ENCODE measurements around the gene ACTMAP. TPM values are rescaled to one million over a fixed set of nuclear protein-coding genes. Genes with fewer than 3 reads are reported as not detected.

The ACTMAP gene
- total RNA-seq, 1 experiment from 2014 or later = 5.5 TPM

DNA sequence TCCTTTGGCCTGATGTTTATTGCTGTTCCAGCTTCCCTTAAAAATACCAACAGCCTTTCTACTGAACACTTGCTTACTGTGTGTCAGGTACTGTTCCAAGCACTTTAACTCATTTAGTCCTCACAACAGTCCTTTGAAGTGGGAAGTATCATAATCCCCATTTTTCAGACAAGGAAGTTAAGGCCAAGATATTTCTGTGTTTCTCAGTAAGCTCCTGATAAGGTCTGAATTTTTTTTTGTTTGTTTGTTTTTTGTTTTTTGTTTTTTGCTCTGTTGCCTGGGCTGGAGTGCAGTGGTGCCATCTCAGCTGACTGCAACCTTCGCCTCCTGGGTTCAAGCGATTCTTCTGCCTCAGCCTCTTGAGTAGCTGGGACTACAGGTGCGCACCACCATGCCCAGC is 8.2 kb upstream of the ACTMAP start:
- H3K27ac ChIP-seq (ENCODE audit: low read length) = no peak overlapping the region
- intact Hi-C loops (cut with micrococcal nuclease; ENCODE audit: unreplicated experiment) = no loop called here
- CTCF ChIA-PET = no interaction called here
- H3K9me3 ChIP-seq (ENCODE audit: control insufficient read depth, insufficient read depth, low read depth, low read length) = no peaks in the 10 kb centered on the region
- ATAC-seq (no peak), DNase-seq (ENCODE audit: low read depth, low spot score) (no peak)
- no TSS peak for BruUV-seq (replicated peaks)
- POLR2A ChIA-PET = no interaction called here
- H3K4me1 ChIP-seq (ENCODE audit: control insufficient read depth, insufficient read depth, low read length) = no peaks in the 10 kb centered on the region
- no peak overlapping the region for H3K4me3 ChIP-seq (ENCODE audit: low read depth in 2 of 2, low read length in 2 of 2)
- TF ChIP-seq TCF7L2 (IDR thresholded peaks at IDR 0.05; ENCODE audit: low read depth, low read length) (no peak), SIN3A (IDR thresholded peaks at IDR 0.05; ENCODE audit: borderline replicate concordance, insufficient read depth, low read depth, low read length) (no peak), POLR2AphosphoS5 (IDR thresholded peaks at IDR 0.05; ENCODE audit: low read depth, low read length) (no peak)
- TF ChIP-seq, protein P1, sequence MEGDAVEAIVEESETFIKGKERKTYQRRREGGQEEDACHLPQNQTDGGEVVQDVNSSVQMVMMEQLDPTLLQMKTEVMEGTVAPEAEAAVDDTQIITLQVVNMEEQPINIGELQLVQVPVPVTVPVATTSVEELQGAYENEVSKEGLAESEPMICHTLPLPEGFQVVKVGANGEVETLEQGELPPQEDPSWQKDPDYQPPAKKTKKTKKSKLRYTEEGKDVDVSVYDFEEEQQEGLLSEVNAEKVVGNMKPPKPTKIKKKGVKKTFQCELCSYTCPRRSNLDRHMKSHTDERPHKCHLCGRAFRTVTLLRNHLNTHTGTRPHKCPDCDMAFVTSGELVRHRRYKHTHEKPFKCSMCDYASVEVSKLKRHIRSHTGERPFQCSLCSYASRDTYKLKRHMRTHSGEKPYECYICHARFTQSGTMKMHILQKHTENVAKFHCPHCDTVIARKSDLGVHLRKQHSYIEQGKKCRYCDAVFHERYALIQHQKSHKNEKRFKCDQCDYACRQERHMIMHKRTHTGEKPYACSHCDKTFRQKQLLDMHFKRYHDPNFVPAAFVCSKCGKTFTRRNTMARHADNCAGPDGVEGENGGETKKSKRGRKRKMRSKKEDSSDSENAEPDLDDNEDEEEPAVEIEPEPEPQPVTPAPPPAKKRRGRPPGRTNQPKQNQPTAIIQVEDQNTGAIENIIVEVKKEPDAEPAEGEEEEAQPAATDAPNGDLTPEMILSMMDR (IDR thresholded peaks at IDR 0.05) = no peak
- TF ChIP-seq, protein P2, sequence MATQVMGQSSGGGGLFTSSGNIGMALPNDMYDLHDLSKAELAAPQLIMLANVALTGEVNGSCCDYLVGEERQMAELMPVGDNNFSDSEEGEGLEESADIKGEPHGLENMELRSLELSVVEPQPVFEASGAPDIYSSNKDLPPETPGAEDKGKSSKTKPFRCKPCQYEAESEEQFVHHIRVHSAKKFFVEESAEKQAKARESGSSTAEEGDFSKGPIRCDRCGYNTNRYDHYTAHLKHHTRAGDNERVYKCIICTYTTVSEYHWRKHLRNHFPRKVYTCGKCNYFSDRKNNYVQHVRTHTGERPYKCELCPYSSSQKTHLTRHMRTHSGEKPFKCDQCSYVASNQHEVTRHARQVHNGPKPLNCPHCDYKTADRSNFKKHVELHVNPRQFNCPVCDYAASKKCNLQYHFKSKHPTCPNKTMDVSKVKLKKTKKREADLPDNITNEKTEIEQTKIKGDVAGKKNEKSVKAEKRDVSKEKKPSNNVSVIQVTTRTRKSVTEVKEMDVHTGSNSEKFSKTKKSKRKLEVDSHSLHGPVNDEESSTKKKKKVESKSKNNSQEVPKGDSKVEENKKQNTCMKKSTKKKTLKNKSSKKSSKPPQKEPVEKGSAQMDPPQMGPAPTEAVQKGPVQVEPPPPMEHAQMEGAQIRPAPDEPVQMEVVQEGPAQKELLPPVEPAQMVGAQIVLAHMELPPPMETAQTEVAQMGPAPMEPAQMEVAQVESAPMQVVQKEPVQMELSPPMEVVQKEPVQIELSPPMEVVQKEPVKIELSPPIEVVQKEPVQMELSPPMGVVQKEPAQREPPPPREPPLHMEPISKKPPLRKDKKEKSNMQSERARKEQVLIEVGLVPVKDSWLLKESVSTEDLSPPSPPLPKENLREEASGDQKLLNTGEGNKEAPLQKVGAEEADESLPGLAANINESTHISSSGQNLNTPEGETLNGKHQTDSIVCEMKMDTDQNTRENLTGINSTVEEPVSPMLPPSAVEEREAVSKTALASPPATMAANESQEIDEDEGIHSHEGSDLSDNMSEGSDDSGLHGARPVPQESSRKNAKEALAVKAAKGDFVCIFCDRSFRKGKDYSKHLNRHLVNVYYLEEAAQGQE (IDR thresholded peaks at IDR 0.05; ENCODE audit: insufficient read depth in 1 of 2, low read depth in 2 of 2, low read length in 1 of 2) = no peak
- H3K27me3 ChIP-seq (ENCODE audit: control insufficient read depth, insufficient read depth, low read length) = no peaks in the 10 kb centered on the region
- peaks cover 14% of the 10 kb centered on the region; the same call in 1 of the 2 replicates for H3K36me3 ChIP-seq (ENCODE audit: control insufficient read depth, insufficient read depth, low read length)
- in situ Hi-C loops (cut with HindIII; ENCODE audit: low pct_unique_long_range_greater_than_20kb, low sequenced_read_pairs) = no loop called here

DNA sequence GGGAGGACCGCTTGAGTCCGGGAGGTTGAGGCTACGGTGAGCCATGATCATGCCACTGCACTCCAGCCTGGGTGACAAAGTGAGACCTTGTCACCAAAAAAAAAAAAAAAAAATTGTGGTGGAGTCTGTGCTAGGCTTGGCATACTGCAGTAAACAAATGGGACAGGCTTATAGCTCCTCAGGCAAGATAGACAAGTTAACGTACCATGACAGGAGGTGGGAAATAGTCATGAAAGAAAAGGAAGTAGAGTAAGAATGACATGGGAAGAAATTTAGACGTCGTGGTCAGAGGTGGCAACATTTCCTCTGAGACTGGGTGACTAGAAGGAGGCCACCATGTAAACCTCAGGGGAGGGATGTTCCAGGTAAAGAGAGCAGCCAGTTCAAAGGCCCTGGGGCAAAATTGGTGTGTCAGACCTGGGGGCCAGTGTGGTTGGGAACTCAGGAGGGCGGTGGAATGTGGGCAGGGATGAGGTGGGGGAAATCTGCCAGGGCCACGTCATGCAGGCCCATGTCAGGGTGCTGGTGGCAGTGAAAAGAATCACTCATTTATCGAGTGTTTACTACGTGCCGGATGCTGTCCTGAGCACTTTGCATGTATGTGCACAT is 6.3 kb upstream of the ACTMAP start:
- ChIA-PET POLR2A (interaction anchor here (0.6 kb wide), 1 partner anchor 94 kb away, joined by 3 read pairs; no protein-coding TSS in a partner anchor), CTCF (interaction anchor here (0.6 kb wide), 1 partner anchor 133 kb away, joined by 3 read pairs; no protein-coding TSS in a partner anchor)
- Histone ChIP-seq H3K27ac (ENCODE audit: low read length) (no peak overlapping the region), H3K36me3 (ENCODE audit: control insufficient read depth, insufficient read depth, low read length) (peaks cover 14% of the 10 kb centered on the region), H3K9me3 (ENCODE audit: control insufficient read depth, insufficient read depth, low read depth, low read length) (no peaks in the 10 kb centered on the region), H3K27me3 (ENCODE audit: control insufficient read depth, insufficient read depth, low read length) (no peaks in the 10 kb centered on the region), H3K4me1 (ENCODE audit: control insufficient read depth, insufficient read depth, low read length) (no peaks in the 10 kb centered on the region; the same call in 1 of the 2 replicates), H3K4me3 (ENCODE audit: low read depth in 2 of 2, low read length in 2 of 2) (no peak overlapping the region)
- intact Hi-C loops (cut with micrococcal nuclease; ENCODE audit: unreplicated experiment) = no loop called here
- no TSS peak for BruUV-seq (replicated peaks)
- DNase-seq (ENCODE audit: low read depth, low spot score) (no peak), ATAC-seq (no peak)
- TF ChIP-seq, protein P2 (IDR thresholded peaks at IDR 0.05; ENCODE audit: insufficient read depth in 1 of 2, low read depth in 2 of 2, low read length in 1 of 2) = no peak
- TF ChIP-seq SIN3A (IDR thresholded peaks at IDR 0.05; ENCODE audit: borderline replicate concordance, insufficient read depth, low read depth, low read length) (no peak), POLR2AphosphoS5 (IDR thresholded peaks at IDR 0.05; ENCODE audit: low read depth, low read length) (no peak; the same call in 1 of the 2 replicates), TCF7L2 (IDR thresholded peaks at IDR 0.05; ENCODE audit: low read depth, low read length) (no peak)
- TF ChIP-seq, protein P1 (IDR thresholded peaks at IDR 0.05) = no peak
- in situ Hi-C loops (cut with HindIII; ENCODE audit: low pct_unique_long_range_greater_than_20kb, low sequenced_read_pairs) = no loop called here
